CD4-positive, alpha-beta T cell treated with Interleukin-6 at 100 ng/mL for 8 hours (primary cell): ENCODE data around the gene ELMOD3.
"Not testable (repeated sequence)": the region's sequence is repeated elsewhere in the genome, so short reads cannot be mapped to it uniquely, and the experiment has no call there.

Experiments used
- DNase-seq: peaks from one replicate; pipeline ENCODE4 v3.0.0-alpha.2; 2020; ENCODE audit warnings: mixed read lengths, low spot score

ELMOD3 gene

DNA sequence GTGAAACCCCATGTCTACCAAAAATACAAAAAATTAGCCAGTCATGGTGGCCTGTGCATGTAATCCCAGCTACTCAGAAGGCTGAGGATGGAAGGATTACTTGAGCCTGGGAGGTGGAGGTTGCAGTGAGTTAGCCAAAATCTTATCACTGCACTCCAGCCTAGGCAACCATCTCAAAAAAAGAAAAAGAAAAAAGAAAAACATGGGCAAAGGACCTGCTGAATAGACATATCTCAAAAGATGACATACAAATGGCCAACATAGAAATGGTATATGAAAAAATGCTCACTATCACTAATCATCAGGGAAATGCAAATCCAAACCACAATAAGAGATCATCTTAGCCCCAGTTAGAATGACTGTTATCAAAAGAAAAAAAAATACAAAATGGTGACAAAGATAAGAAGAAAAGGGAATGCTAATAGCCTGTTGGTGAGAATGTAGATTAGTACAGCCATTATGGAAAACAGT is 25.4 kb upstream of the ELMOD3 start:
- DNase-seq = no peak

DNA sequence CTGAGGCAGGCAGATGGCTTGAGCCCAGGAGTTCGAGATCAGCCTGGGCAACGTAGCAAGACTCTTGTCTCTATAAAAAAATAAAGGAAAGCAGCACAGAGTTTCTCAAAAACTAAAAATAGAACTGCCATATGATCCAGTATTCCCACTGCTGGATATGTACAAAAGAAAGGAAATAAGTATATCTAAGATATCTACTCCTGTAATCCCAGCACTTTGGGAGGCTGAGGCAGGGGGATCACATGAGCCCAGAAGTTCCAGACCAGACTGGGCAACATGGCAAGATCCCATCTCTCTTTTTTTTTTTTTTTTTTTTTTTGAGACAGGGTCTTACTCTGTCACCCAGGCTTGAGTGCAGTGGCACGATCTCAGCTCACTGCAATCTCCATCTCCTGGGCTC is 24.9 kb upstream of the ELMOD3 start:
- DNase-seq = not testable (repeated sequence)

DNA sequence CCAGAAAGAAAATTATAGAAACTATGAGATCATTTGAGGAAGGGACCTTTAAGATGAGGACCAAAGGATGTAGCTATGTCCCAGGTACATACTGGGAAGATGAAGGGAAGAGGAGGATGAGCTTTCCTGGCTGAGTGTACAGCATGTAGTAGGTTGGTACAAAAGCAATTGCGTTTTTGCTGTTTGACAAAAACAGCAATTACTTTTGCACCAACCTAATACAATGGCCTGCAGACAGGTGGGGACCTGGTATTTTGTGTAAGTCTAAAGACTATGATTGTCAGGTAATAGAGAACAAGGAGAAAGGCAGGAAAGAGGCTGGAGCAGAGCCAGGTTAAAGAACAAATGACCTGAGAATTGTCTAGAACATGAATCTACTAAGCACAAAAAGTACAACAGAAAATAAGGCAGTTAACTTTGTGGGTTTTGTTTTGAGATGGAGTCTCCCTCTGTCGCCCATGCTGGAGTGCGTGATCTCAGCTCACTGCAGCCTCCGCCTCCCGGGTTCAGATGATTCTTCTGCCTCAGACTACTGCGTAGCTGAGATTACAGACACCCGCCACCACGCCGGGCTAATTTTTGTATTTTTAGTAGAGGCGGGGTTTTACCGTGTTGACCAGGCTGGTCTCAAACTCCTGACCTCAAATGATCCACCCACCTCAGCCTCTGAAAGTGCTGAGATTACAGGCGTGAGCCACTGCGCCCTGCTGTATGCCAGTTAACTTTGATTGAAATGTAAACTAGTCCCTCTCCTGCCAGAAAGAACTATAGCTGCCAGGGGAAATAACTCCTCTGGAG is 23.5 kb upstream of the ELMOD3 start:
- DNase-seq = no peak

DNA sequence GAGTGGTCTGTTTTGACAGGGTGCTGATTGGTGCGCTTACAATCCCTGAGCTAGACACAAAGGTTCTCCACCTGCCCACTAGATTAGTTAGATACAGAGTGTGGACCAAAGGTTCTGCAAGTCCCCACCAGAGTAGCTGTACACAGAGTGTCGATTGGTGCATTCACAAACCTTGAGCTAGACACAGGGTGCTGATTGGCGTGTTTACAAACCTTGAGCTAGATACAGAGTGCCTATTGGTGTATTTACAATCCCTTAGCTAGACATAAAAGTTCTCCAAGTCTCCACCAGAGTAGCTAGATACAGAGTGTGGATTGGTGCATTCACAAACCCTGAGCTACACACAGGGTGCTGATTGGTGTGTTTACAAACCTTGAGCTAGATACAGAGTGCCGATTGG is 20.7 kb upstream of the ELMOD3 start:
- not testable (repeated sequence) for DNase-seq

DNA sequence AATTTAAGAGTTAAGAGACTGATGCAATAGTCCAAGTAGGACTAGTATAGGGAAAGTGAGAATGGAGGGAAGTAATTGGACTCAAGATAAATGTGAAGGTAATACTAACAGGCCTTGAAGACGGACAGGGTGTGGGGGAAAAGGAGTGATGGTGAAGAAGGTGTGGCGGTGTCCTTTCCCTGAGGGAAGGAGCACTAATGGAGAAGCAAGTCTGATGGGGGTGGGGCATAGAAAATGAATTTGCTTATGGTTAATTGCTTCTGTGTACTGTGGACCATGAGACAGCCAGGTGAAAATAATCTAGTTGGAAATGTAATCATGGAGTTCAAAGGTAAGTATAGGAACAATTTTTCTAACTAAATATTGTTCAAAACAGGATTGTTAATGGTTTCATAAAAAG is 19.6 kb upstream of the ELMOD3 start:
- no peak for DNase-seq

DNA sequence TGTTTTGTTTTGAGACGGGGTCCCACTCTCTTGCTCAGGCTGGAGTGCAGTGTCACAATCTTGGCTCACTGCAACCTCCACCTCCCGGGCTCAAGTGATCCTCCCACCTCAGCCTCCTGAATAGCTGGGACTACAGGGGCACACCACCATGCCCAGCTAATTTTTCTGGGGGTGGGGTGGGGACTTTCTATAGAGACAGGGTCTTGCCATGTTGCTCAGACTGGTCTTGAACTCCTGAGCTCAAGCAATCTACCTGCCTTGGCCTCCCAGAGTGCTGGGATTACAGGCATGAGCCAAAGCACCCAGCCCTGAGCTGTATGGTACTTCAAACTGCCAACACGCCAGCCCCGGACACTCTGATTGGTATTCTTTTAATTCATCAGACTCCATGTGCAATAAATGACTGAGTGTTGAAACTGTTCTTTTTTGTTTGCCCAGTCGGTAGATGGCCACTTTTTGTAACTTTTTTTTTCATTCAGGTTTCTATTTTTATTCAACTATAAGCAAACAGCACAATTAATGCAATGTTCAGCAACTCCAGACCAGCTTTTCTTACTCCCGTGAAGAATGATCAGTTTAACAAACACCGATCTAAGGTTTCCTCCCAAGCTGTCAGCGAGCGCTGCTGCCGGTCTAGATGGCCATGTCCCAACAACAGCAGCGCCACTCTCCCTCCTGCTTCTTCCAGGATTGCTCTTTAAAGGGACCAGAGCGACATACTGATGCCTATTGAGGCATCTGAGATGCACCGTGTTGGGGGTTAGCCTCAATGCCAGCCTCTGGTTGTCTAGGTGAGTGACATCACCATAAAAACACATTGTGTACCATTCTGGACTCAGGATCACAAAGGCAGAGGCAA is 14.3 kb upstream of the ELMOD3 start:
- no peak for DNase-seq

DNA sequence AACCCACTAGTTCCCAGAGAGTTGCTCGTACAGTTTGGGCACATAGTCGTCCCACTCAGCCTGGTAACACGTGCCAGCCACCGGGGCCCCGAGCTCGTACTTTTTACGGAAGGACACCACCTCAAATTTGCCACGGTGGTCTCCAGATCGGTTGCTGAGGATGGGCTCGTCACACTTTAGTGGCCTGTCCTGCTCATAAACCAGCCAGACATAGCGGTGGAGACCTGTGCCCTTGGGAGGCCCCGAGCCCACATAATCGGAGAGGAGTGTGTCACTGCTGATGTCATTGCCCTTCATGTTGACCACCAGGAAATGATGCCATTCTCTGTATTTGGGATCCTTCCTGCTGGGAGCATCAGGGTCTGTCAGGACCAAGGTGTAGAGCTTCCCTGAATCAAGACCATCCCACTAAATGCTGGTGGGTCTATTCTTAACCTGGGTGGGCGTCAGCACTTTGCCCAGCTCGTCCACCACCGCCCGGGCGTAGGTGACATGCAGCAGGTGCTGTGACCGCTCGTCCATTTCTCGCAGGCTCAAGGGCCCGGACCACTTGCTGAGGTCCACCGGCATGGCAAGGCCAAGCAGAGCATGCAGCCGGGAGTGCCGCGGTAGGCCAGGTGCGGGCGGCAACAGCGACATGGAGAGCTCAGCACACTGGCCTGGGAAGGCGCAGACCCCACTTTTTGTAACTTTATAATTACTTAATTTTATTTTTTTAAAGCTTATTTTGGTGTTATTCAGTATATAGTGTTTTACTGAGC is 13.1 kb upstream of the ELMOD3 start:
- no peak for DNase-seq

DNA sequence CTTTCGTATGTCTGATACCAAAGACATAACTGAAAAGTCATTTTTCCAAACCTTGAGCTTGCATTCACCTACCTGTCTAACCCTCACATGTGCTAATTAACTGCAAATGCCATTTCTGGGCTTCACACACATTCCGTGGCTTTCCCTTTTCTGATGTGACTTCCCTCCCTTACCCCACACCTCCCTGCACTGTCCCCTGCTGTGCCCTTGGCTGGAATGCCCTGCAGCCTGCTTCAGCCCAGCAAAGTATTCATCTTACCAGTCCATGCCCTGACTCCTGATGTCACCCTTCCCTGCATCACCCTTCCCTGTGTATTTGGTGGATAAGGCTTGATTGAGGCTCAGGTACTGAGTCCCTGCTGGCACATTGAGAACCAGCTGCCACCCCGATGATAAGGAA is 12.4 kb upstream of the ELMOD3 start:
- no peak for DNase-seq

DNA sequence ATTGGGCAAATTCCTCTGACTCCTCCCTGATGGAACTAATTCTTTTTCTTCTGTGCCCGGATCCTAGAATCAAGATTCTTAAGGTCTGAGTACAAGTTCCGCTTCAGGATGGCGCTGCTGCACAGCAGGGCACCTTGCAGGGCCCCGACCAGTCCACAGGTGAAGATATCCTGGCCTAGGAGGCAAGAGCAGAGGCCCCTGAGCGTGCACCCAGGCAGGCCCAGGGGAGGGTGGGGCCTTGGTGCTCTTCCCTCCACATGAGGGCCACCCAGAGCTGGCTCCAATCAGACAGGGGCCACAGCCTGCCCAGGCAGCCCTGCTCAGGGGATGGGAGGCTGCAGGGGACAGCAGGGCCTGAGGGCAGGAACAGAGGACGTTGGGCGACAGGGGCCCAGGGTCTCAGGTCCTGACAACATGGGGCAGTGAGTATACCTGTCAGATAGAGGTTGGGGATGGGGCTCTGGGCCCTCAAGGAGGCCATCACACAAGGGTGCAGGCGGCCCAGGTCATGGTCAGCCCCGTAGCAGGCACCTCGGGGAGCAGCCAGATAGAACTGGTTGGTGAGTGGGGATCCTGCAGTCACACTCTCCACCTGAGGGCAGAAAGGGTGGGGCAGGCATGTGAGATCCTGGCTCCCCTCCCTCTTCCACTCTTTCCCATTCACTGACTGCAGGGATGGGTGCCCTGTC is 11.2 kb upstream of the ELMOD3 start:
- not testable (repeated sequence) for DNase-seq

DNA sequence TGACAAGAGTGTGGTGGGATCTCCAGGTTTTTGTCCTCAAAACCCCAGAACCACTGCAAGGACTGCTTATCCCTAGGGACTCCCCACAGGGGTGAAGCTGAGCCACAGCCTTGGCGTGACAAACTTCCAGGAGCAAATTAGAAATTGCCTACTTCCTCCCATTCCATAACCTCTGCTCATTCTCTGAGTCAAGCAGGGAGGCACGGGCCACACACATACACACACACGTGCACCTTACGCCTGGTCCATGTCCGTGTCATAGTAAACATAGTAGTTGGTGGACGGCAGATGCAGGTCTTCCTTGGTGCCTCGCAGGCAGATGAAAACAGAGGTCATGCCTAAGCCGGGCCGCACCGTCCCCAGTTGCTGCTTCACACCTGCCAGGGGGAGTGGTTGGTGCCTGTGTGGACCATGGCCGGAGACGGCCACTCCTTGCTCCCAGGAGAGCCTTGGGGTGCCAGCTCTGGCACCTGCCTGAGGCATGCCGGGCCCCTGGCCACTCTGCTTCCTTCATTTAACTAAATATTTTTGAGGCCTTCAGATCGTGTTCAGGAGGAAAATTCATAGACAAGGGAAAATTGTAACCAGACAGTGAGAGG is 10.1 kb upstream of the ELMOD3 start:
- no peak for DNase-seq

DNA sequence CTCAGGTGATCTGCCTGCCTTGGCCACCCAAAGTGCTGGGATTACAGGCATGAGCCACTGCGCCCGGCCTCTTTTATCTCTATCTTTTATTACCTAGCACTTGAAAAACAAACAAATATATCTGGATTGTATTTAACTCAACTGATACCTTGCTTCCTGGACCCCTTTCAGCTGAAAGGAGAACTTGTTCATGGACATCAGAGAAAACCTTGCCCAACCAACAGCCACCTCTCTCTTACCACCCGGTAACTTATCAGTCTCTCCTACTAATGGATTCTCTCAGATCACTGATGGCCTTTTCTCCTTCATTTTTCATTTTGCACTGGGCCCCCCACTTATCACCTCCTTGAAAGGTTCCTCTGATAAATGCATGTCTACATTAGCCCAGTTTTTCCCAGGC is 7.0 kb upstream of the ELMOD3 start:
- no peak for DNase-seq

DNA sequence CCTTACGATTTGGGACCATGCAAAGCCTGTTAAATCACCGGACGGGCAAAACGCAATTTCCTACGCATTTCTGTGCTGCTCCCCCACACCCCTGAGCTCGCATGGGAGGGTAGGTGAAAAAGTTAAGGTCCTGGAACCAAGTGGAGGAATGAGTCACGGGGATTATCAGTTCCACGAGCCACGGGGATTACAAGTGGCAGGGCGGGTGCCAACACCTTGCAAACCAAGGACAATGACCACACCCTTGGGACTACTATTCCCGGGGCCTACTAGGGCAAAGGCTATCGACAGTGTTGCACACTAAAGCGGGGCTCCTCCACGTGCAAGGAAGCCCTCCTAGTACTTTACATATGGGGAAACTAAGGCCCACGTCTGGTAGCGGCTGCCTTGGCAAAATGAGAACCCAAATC is 688 bp upstream of the ELMOD3 start:
- peak; percentile 2 for DNase-seq

DNA sequence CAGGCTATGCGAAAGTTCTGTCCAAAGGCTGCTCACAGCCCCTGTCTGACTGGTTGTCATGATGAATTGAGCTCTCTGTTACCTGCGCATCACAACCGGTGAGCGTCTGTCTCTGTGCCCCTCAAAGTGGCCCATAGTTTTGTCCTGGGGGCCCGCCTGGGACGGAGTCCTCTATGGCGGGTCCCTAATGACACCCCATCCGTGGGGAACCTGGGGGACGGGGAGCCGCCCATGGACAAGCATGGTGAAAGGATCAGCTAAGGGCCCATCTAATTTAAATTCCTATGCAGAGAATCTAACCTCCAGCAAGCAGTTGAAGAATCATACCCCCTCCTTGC is 473 bp downstream of the ELMOD3 start:
- DNase-seq = no peak

DNA sequence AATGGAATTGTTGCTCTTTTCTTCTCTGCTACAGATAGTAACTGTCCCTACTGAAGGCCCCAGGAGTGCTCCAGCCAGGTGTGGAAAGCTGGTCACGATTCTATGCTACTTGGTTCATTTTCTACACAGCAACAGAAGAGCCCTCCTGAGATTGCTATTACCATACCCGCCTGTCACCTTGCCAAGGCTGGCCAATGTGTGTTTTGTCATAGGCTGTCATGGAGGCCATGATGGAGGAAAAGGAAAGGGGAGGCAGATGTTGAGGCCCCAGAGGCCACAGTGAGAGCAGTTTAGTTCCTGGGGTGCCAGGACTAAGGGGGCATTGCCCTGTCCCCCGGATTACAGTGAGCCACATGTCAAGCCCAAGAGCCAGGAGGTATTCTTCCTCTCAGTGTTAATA is 952 bp downstream of the ELMOD3 start:
- DNase-seq = no peak

DNA sequence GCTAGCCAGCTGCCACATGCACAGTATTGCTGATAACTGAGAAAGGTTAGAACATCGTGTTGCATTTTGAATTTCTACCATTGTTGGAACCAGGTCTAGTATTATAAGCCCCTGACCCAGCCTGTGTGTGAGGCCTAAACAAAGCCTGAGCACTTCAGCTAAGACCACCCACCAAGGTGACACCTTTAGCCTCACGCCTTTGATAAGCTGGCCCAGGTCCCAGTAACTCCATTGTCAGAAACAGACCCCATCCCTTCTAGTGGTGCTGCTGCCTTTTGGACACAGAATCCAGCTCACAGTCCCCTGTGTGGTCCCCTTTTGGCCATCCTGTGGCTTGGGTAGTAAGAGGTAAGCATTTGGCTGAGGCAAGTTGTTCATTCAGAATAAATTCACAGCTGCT is 1.6 kb downstream of the ELMOD3 start:
- DNase-seq = no peak

DNA sequence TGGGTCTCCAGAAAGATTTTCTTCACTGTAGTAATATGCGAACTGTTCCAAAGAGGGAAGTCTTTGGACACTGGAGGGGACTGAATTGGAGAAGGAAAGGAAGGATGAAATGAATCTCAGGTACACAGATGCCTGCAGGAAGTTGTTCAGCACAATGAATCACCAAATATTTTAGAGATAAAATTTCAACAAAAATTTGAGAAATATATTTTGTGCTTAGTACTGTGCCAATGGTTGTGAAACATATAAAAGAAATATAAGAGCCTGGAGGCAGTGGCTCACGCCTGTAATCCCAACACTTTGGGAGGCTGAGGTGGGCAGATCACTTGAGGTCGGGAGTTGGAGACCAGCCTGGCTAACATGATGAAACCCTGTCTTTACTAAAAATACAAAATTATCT is 3.2 kb downstream of the ELMOD3 start:
- no peak for DNase-seq

DNA sequence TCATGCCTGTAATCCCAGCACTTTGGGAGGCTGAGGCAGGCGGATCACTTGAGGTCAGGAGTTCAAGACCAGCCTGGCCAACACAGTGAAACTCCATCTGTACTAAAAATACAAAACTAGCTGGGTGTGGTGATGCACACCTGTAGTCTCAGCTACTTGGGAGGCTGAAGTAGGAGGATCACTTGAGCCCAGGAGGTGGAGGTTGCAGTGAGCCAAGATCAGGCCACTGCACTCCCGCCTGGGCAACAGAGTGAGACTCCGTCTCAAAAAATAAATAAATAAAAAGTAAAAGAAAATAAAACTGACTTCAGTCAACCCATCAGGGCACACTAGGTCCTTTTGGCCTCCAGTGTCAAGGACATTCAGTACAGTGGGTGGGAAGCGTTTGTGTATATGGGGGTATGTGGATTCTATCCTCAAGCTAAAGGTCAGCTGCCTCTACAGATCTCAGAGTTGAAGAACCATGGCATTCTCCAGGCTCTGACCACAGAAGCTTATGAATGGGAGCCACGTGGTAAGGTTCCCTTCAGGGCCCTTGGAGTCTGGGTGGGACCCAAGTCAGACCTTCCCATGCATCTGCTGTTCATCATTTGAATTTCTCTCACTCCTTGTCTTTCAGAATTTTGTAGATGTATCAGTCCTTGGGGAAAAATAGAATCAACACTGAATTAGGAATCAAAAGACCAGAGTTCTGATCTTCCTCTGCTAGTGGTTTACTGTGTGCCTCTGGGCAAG is 8.3 kb downstream of the ELMOD3 start:
- DNase-seq = not testable (repeated sequence)

DNA sequence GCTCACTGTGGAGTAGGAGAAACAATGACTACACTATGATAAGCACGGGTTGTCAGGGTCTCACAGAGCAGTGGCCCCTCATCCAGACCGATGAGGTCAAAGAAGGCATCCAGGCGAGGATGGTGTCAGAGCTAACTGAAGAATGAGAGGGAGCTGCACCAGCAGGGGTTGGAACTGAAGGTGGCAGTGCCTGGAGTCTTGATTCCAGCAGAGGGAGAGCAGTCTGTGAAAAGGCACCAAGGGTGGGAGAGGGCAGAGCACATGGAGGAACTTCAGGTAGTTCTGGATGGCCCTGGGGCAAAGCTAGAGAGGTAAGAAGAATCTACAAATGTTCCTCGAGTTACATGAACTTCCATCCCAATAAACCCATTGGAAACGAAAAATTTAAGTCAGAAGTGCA is 12.6 kb downstream of the ELMOD3 start:
- DNase-seq = no peak

DNA sequence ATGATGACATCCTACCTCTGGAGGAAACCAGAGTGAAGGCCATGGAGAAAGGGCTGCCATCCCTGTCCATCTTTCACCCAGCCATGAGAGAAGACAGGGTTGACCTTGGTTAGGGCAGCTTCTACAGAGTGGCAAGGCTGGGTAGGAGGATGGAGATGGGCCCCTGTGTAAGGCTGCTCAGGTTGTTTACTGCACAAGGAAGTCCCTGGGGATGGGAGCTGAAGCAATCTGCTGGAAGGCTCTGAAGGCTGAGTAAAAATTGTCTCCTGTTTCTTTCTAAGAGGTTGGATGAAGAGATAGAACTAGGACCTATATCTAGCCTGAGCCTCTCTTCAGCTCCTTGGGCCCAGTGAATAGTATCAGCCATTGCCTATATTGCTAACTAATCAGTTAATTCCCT is 14.4 kb downstream of the ELMOD3 start:
- no peak for DNase-seq

DNA sequence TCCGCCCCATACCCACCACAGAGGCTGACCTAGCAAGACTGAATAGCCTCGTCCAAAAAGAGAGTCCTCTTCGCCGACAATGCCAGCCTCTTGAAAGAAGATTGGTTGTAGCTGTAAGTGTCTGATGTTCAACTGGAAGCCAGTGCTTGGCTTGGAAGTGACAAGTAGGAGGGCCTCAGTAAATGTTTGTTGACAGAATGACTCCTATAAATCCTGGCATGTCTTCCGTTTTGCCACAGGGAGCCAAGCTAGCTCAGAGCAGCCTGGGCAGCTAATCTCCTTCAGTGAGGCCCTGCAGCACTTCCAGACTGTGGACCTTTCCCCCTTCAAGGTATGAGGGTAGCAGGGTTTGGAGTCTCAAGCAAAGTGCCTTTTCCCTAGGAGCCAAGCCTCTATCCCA is 14.9 kb downstream of the ELMOD3 start:
- no peak for DNase-seq

DNA sequence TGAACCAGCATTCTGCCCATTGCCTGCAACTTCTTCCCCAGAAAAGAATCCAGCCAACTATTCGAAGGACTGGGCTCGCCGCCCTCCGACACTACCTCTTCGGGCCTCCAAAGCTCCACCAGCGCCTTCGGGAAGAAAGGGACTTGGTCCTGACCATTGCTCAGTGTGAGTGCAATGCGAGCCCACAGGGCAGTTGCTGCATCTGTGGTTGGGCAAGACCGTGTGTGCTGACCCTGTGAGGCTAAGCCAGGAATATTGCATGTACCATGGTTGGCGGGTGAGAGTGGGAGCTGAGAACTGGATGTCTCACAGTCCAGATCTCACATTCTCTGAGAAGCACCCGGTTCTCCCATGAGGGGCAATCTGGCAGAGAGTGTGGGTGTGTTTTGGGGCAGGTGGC is 16.5 kb downstream of the ELMOD3 start:
- DNase-seq = no peak
